HepG2 (cell line): ENCODE results near the gene NT5C1A.

Experiments used
- ELF4 ChIP-seq: sonication (generic); formaldehyde crosslinking; IDR thresholded peaks from 2 replicates; pipeline ENCODE4 v1.5.0; 2020; ENCODE audit warnings: missing genetic modification reagents, mild to moderate bottlenecking, moderate library complexity, borderline replicate concordance
- GLI4 ChIP-seq: sonication (generic); formaldehyde crosslinking; IDR thresholded peaks from 2 replicates; pipeline ENCODE4 v1.5.1; 2020; ENCODE audit warnings: missing genetic modification reagents, mild to moderate bottlenecking, moderate library complexity, borderline replicate concordance
- NR2F6 ChIP-seq, 2 experiments: IDR thresholded peaks; 2 replicates each; pipeline ENCODE4 v1.6.1; 2016; ENCODE audit warnings: antibody characterized with exemption in 1 of 2, mild to moderate bottlenecking in 1 of 2
- PRMT3 ChIP-seq: sonication (generic); formaldehyde crosslinking; IDR thresholded peaks from 2 replicates; pipeline ENCODE4 v1.8.1; 2022; ENCODE audit warnings: low read depth, mild to moderate bottlenecking, moderate library complexity, missing genetic modification reagents, borderline replicate concordance
- SP2 ChIP-seq: sonication (generic); formaldehyde crosslinking; IDR thresholded peaks from 2 replicates; pipeline ENCODE4 v1.5.1; 2020; ENCODE audit warnings: mild to moderate bottlenecking, missing genetic modification reagents
- ZC3H4 ChIP-seq: sonication (generic); formaldehyde crosslinking; IDR thresholded peaks from 2 replicates; pipeline ENCODE4 v1.4.0; 2020; ENCODE audit warnings: missing genetic modification reagents, borderline replicate concordance
- ZMYM2 ChIP-seq: sonication (generic); formaldehyde crosslinking; IDR thresholded peaks from 2 replicates; pipeline ENCODE4 v1.8.0; 2022; ENCODE audit warnings: mild to moderate bottlenecking, missing genetic modification reagents
- ZNF263 ChIP-seq: sonication (generic); formaldehyde crosslinking; IDR thresholded peaks from 2 replicates; pipeline ENCODE4 v1.4.0; 2020; ENCODE audit warnings: missing genetic modification reagents

- no peak for TF ChIP-seq NR2F6 (IDR thresholded peaks at IDR 0.05)
- TF ChIP-seq NR2F6 (CRISPR knock-in tag; IDR thresholded peaks at IDR 0.05) = no peak
- no peak for TF ChIP-seq ZNF263 (CRISPR knock-in tag)
- TF ChIP-seq PRMT3 (CRISPR knock-in tag) = no peak
- no peak for TF ChIP-seq ZC3H4 (CRISPR knock-in tag)
- no peak for TF ChIP-seq SP2 (CRISPR knock-in tag)
- TF ChIP-seq GLI4 (CRISPR knock-in tag) = no peak
- no peak for TF ChIP-seq ZMYM2 (CRISPR knock-in tag)
- TF ChIP-seq ELF4 (CRISPR knock-in tag) = no peak
Observed at GRCh38 chr1:39635205-39635870, 36.6 kb downstream of the NT5C1A start.
